AG08396 (cell line): ENCODE measurements around the gene TRAPPC5.

Experiments
- DNase-seq: peaks from one replicate; pipeline ENCODE4 v3.0.0; 2012; ENCODE audit warnings: low spot score, mixed read lengths

Gene TRAPPC5

GRCh38 chr19:7701049-7701653 lies 20.5 kb downstream of the TRAPPC5 start:
- DNase-seq: no peak

DNA sequence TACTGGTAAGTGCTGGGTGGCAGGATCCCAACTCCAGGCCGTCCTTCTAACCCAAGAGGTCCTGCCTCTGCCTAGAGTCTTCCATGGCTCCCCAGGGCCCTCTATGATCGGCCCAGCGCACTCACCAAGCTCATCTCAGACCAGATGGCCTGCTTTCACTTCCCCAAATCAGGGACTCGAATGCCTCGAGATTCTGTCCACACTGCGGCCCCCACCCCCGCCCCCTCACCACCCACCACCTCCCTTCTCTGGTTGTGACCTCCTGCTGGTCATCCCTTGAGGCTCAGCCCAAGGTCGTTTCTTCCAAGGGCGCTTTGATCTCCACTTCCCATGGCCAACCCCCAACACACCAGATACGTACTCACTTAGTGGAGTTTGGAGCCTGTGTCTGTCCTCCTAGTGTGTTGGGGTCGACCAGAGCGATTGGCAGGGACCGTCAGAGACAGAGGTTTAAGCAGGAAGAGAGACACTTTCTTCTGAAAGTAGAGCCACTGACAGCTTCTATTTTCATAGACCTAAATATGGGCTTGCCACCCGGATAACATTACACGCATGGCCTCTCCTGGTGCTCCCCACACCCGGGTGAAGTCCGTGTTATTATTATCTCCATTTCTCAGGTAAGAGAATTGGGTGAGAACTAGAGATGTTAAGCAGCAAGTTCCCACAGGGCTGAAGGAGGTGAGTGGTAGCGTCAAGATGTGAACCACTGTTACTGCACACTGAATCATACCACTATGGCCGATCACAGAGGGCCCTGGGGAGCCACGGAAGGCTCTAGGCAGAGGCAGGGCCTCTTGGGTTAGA lies 21.2 kb downstream of the TRAPPC5 start, which contains the start of gene FCER2:
Gene FCER2, minus strand, starts transcription at position 478 of the 804 bp plus-strand sequence. CDS start 2,371 bp downstream, outside the sequence.
- no peak for DNase-seq

GRCh38 chr19:7703332-7703731 lies 22.7 kb downstream of the TRAPPC5 start:
- DNase-seq: no peak

DNA sequence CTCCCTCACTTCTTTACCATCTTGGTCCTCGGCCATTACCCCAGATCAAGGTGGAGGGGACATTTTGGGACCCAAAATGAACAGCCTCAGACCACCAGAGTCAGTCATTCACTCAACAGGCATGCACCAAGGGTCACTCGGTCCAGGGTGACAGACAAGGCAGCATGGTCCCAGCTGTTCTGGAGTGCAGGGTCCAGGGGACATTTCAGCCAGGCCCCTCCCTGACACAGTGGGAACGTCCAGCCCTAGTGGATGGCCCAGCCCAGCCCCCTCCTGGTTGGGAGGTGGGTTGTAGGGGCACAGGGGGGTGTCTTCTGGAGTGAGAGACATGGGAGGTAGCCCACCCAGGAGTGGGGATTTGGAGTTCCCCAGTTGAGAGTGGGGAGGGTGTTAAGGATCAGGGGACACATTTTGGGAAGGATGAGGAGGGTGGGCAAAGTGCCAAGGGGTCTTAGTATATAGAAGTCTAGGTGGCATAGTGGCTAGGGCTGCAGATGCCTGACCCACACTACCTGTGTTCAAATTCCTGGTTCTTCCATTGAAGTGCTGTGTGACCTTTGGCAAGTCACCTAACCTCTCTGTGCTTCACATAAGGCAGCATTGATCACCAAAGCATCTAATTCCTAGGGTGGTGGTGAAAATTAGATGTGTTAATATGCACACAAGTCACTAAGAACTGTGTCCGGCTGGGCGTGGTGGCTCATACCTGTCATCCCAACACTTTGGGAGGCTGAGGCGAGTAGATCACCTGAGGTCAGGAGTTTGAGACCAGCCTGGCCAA lies 23.8 kb downstream of the TRAPPC5 start:
- DNase-seq: no peak

GRCh38 chr19:7705387-7706187 lies 25.0 kb downstream of the TRAPPC5 start:
- no peak for DNase-seq

GRCh38 chr19:7706188-7706954 lies 25.7 kb downstream of the TRAPPC5 start:
- DNase-seq: no peak

- DNase-seq: no peak
Observed at GRCh38 chr19:7706955-7707456, 26.4 kb downstream of the TRAPPC5 start.

DNA sequence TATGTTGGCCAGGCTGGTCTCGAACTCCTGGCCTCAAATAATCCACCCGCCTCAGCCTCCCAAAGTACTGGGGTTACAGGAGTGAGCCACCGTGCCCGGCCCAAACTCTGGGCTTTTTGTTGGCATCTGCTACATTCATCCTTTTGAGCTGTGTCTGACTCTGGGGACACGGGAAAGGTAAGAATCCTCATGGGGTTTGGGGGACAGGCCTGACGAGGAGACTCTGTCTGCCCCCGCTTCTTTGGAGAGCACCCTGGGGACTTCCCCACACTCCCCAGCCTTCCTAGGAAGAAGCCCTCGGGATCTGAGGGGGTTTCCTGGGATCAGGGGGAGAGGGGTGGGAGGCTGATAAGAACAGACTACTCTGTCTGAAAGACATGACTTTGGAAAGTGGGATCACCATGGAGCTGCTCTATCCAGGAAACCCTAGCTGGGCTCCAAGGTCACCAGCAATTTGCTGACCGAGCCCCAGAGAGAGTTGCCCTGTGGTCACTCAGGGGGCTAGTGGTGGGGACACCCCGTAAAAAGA lies 29.4 kb downstream of the TRAPPC5 start:
- no peak for DNase-seq

- DNase-seq: no peak
Observed at GRCh38 chr19:7710616-7711015, 30.0 kb downstream of the TRAPPC5 start.

GRCh38 chr19:7715671-7716070 lies 35.0 kb downstream of the TRAPPC5 start:
- no peak for DNase-seq

DNA sequence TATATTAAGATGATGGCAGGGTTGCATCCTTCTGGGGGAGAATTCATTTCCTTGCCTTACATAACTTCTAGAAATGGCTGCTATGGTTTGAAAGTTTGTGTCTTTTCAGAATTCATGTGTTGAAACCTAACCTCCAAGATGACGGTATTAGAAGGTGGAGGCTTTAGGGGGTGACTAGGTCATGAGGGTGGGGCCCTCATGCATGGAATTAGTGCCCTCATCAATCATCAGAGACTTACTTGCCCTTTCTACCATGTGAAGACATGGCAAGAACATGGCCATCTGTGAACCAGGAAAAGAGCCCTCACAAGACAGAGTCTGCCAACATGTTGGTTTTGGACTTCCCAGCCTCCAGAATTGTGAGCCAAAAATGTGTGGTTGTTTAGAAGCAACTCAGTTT lies 36.1 kb downstream of the TRAPPC5 start:
- no peak for DNase-seq

GRCh38 chr19:7718668-7719067 lies 38.0 kb downstream of the TRAPPC5 start:
- no peak for DNase-seq

- no peak for DNase-seq
Observed at GRCh38 chr19:7720351-7720750, 39.7 kb downstream of the TRAPPC5 start.

GRCh38 chr19:7722231-7722651 lies 41.6 kb downstream of the TRAPPC5 start:
- DNase-seq: no peak

DNA sequence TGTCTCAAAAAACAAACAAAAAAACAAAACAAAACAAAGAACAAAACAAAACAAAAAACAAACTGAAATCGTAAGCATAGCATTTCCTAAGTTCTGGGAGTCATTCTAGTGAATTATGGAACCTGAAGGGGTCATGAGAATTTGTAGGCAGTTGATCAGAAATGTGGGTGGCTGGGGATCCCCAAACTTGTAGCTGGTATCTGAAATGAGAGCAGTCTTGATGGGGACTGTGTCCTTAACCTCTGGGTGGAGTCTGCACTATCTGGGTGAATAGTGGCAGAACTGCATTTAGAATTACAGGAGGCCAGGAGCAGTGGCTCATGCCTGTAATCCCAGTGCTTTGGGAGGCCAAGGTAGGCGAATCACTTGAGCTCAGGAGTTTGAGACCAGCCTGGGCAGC lies 45.2 kb downstream of the TRAPPC5 start:
- no peak for DNase-seq

DNA sequence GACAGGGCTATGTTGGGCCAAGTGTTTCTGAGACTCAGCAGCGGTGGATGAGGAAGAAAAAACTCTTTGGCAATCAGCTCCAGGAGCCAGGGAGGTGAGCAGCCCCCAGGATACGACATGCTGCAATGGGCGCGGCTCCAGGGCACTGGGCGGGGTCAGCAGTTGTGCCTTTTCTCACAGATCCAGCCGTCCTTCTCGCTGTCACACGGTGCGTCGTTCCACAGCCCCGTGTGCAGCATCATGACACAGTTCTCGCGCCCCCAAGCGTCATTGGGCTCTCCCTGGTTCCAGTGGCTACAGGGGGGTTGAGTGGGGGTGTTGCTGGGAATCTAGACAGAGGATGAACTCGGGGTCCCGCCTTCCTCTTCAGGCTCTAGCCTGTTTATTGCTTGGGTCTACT lies 48.6 kb downstream of the TRAPPC5 start:
- no peak for DNase-seq

- DNase-seq: no peak
Observed at GRCh38 chr19:7729831-7730285, 49.2 kb downstream of the TRAPPC5 start.

- no peak for DNase-seq
Observed at GRCh38 chr19:7730286-7731217, 49.9 kb downstream of the TRAPPC5 start.

- DNase-seq: no peak
Observed at GRCh38 chr19:7731218-7731595, 50.6 kb downstream of the TRAPPC5 start.
